Hepatocyte (in vitro differentiated cells): Measurements from ENCODE around the gene UVRAG. TPM values are rescaled to one million over a fixed set of nuclear protein-coding genes. Genes with fewer than 3 reads are reported as not detected.

Experiments used
- DNase-seq: peaks from one replicate; pipeline ENCODE4 v3.0.0-alpha.2; 2016; ENCODE audit warnings: low spot score
- H2AFZ ChIP-seq: fragments of 200-600 bp; sonication (generic); 2 replicates; pipeline ENCODE4 v1.6.0; 2016; ENCODE audit warnings: antibody characterized with exemption, mild to moderate bottlenecking
- H3K27ac ChIP-seq: fragments of 200-600 bp; sonication (generic); 2 replicates; pipeline ENCODE4 v1.5.1; 2016; ENCODE audit warnings: mild to moderate bottlenecking
- H3K27me3 ChIP-seq: fragments of 200-600 bp; sonication (generic); 2 replicates; pipeline ENCODE4 v1.6.1; 2016
- H3K36me3 ChIP-seq: fragments of 200-600 bp; sonication (generic); replicated peaks from 2 replicates; pipeline ENCODE4 v1.5.1; 2016; ENCODE audit warnings: low read depth; ENCODE audit not compliant: insufficient read depth
- H3K4me1 ChIP-seq: fragments of 200-600 bp; sonication (generic); 2 replicates; pipeline ENCODE4 v1.5.1; 2016; ENCODE audit warnings: mild to moderate bottlenecking, moderate library complexity; ENCODE audit not compliant: insufficient read depth
- H3K4me2 ChIP-seq: fragments of 200-600 bp; sonication (generic); 2 replicates; pipeline ENCODE4 v1.6.0; 2016
- H3K4me3 ChIP-seq: fragments of 200-600 bp; sonication (generic); 2 replicates; pipeline ENCODE4 v1.5.1; 2016; ENCODE audit warnings: mild to moderate bottlenecking
- H3K79me2 ChIP-seq: fragments of 200-600 bp; sonication (generic); 2 replicates; pipeline ENCODE4 v1.6.0; 2017; ENCODE audit warnings: mild to moderate bottlenecking
- H3K9me2 ChIP-seq: fragments of 200-600 bp; sonication (generic); replicated peaks from 2 replicates; pipeline ENCODE4 v1.6.0; 2017; ENCODE audit warnings: mild to moderate bottlenecking; ENCODE audit not compliant: insufficient read depth
- H3K9me3 ChIP-seq: fragments of 200-600 bp; sonication (generic); 2 replicates; pipeline ENCODE4 v1.5.1; 2016; ENCODE audit warnings: low read depth, mild to moderate bottlenecking
- H4K20me1 ChIP-seq: fragments of 200-600 bp; sonication (generic); 2 replicates; pipeline ENCODE4 v1.6.0; 2016; ENCODE audit warnings: mild to moderate bottlenecking; ENCODE audit not compliant: insufficient read depth, poor library complexity, severe bottlenecking
- EZH2 ChIP-seq: fragments of 200-600 bp; sonication (generic); IDR thresholded peaks from 2 replicates; pipeline ENCODE4 v1.6.1; 2016; ENCODE audit warnings: antibody characterized with exemption, mild to moderate bottlenecking, borderline replicate concordance
- EZH2phosphoT487 ChIP-seq: fragments of 200-600 bp; sonication (generic); IDR thresholded peaks from one replicate; pipeline ENCODE4 v1.6.1; 2018; ENCODE audit warnings: antibody characterized with exemption, mild to moderate bottlenecking, low read depth, moderate library complexity; ENCODE audit not compliant: unreplicated experiment, severe bottlenecking
- WGBS: methylation state at CpG from one replicate; pipeline ENCODE4 v1.1.6; 2016; ENCODE audit warnings: low lambda C conversion rate; ENCODE audit errors: missing lambda C conversion rate; 5-methylcytosine and 5-hydroxymethylcytosine counted together
- polyA plus RNA-seq: library from polyadenylated mRNA; unstranded; fragments of >200 nt; fragmentation: Nextera tagmentation; extraction: Ambion mirVana; gene quantifications from 2 replicates; pipeline ENCODE4 v1.2.1, GENCODE V29; 2016
- total RNA-seq: library from RNA; depleted of rRNA; stranded (reverse); fragments of >200 nt; gene quantifications from 2 replicates; pipeline ENCODE4 v1.2.3, GENCODE V29; 2014
- TF ChIP-seq, protein P1 (sequence below): fragments of 200-600 bp; sonication (generic); IDR thresholded peaks from 2 replicates; pipeline ENCODE4 v1.5.1; 2016; ENCODE audit warnings: antibody characterized with exemption, mild to moderate bottlenecking; ENCODE audit not compliant: poor library complexity

The UVRAG gene
- total and polyA plus RNA-seq, 2 experiments from 2014 or later: 15.3 to 36.5 TPM

DNA sequence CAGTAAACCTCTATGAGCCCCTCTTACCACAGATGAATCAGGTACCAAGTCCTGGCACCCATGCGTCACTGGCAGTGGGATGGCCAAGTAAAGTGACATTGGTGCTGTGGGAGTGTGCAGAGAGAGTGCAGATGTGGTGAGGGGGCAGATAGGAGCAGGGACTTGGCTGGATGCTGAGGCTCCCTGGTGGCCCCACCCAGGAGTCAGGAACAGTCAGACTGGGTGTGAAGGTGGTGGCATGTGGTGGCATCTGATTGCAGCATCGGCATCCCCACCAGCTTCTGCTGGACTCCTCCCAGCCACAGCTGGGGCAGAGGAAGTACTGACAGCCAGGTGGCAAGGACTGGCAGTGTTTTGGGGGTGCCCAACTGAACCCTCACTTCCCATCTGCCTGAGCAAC lies 35.0 kb upstream of the UVRAG start:
- no peak overlapping the region for H3K4me2 ChIP-seq
- peaks cover 25% of the 10 kb centered on the region for H3K4me1 ChIP-seq
- no peaks in the 10 kb centered on the region for H3K9me2 ChIP-seq
- H3K27me3 ChIP-seq: no peaks in the 10 kb centered on the region
- no peaks in the 10 kb centered on the region for H4K20me1 ChIP-seq
- no peak overlapping the region for H2AFZ ChIP-seq
- no peak overlapping the region for H3K27ac ChIP-seq
- 93% methylated on average over 2 of the region's 2 CpGs for WGBS
- TF ChIP-seq, protein P1, sequence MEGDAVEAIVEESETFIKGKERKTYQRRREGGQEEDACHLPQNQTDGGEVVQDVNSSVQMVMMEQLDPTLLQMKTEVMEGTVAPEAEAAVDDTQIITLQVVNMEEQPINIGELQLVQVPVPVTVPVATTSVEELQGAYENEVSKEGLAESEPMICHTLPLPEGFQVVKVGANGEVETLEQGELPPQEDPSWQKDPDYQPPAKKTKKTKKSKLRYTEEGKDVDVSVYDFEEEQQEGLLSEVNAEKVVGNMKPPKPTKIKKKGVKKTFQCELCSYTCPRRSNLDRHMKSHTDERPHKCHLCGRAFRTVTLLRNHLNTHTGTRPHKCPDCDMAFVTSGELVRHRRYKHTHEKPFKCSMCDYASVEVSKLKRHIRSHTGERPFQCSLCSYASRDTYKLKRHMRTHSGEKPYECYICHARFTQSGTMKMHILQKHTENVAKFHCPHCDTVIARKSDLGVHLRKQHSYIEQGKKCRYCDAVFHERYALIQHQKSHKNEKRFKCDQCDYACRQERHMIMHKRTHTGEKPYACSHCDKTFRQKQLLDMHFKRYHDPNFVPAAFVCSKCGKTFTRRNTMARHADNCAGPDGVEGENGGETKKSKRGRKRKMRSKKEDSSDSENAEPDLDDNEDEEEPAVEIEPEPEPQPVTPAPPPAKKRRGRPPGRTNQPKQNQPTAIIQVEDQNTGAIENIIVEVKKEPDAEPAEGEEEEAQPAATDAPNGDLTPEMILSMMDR: no peak
- DNase-seq: no peak
- H3K36me3 ChIP-seq: no peaks in the 10 kb centered on the region
- no peaks in the 10 kb centered on the region for H3K79me2 ChIP-seq
- no peaks in the 10 kb centered on the region for H3K9me3 ChIP-seq
- no peak overlapping the region for H3K4me3 ChIP-seq

DNA sequence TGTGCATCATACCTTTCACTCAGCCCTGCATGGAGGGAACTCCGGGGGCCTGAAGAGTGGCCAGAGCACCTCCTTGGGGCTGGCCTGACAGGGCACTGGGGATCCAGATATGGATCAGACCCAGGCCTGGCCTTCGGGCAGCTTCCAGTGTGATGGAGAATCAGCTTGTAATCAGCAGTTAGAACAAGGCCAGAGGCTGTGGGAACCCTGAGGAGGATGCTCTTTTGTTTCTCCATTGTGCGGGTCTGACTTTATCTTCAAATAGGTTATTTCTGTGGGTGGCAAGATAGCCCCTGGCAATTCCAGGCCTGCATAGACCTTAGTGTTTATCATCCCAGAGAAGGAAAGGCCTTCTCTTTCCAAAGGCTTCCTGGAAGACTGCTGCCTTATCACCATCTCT lies 34.1 kb upstream of the UVRAG start:
- Histone ChIP-seq H3K9me3 (no peaks in the 10 kb centered on the region), H3K4me2 (no peak overlapping the region), H3K27me3 (no peaks in the 10 kb centered on the region), H3K79me2 (no peaks in the 10 kb centered on the region), H2AFZ (no peak overlapping the region), H3K4me3 (no peak overlapping the region), H3K9me2 (no peaks in the 10 kb centered on the region), H4K20me1 (no peaks in the 10 kb centered on the region), H3K27ac (no peak overlapping the region), H3K4me1 (peaks cover 34% of the 10 kb centered on the region), H3K36me3 (no peaks in the 10 kb centered on the region)
- WGBS: 51% methylated on average over 3 of the region's 3 CpGs
- TF ChIP-seq EZH2phosphoT487: no peak
- no peak for TF ChIP-seq EZH2
- TF ChIP-seq, protein P1: no peak
- no peak for DNase-seq

DNA sequence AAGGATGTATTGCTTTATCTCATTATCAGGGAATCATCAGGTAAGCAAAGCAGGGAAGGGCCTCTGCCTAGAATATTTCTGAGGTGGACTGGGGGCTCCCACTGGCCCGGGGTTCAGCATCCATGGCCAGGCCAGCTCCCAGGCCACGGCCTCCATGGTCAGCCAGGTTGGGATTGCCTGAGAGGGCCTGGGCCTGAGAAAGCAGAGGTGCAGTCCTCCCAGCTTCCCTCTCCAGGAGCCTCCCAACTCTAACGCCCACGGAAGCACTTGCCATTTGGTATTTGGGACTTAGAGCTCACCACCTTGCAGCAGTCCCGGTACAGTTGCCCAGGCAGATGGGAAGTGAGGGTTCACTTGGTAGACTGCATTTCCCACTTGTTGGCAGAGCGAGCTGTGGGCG lies 33.7 kb upstream of the UVRAG start:
- 91% methylated on average over 7 of the region's 7 CpGs for WGBS
- no peaks in the 10 kb centered on the region for H3K79me2 ChIP-seq
- no peak overlapping the region for H2AFZ ChIP-seq
- no peak for DNase-seq
- no peaks in the 10 kb centered on the region for H3K9me3 ChIP-seq
- no peak overlapping the region for H3K4me2 ChIP-seq
- H3K27me3 ChIP-seq: no peaks in the 10 kb centered on the region
- H3K27ac ChIP-seq: no peak overlapping the region
- no peak overlapping the region for H3K4me3 ChIP-seq
- no peaks in the 10 kb centered on the region for H4K20me1 ChIP-seq
- H3K36me3 ChIP-seq: no peaks in the 10 kb centered on the region
- peaks cover 38% of the 10 kb centered on the region for H3K4me1 ChIP-seq
- H3K9me2 ChIP-seq: no peaks in the 10 kb centered on the region
- TF ChIP-seq EZH2 (no peak), EZH2phosphoT487 (no peak)
- TF ChIP-seq, protein P1: no peak

DNA sequence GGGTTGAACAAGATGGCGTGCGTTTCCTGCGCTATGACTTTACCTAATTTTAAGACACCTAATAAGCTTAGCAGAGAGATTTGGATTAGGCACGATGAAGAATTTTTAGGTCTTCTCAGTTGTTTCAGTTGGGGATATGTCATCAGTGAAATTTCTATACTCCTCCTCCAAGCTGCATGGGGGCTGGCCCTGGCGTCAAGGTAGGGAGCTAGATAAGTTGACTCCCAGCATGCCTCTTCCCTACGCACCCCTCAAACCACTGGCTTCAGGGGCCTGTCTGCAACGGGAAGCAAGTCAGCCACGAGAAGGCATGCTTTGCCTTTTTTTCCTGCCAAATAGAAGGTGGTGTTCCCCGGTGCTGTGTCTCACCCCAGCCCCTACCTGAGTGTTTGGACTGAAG lies 33.2 kb upstream of the UVRAG start:
- Histone ChIP-seq H3K79me2 (no peaks in the 10 kb centered on the region), H3K4me1 (peaks cover 41% of the 10 kb centered on the region), H3K4me3 (no peak overlapping the region), H3K27me3 (no peaks in the 10 kb centered on the region), H3K4me2 (no peak overlapping the region), H3K27ac (no peak overlapping the region), H3K36me3 (no peaks in the 10 kb centered on the region), H3K9me2 (no peaks in the 10 kb centered on the region), H4K20me1 (no peaks in the 10 kb centered on the region), H2AFZ (no peak overlapping the region), H3K9me3 (no peaks in the 10 kb centered on the region)
- WGBS: 95% methylated on average over 9 of the region's 9 CpGs
- DNase-seq: no peak
- no peak for TF ChIP-seq EZH2
- TF ChIP-seq, protein P1: no peak
- no peak for TF ChIP-seq EZH2phosphoT487
